NCI-H2227 (cell line): ENCODE data around the gene CTNNA1.

ENCODE experiments used
- DNase-seq: peaks from one replicate; lab custom pipeline; 2025; ENCODE audit not compliant: unreplicated experiment; lab: John Stamatoyannopoulos, UW

The CTNNA1 gene

GRCh38 chr5:138843316-138844124 is 90.3 kb downstream of the CTNNA1 start:
- no peak for DNase-seq

- DNase-seq = no peak
Observed at GRCh38 chr5:138844125-138844461, 90.9 kb downstream of the CTNNA1 start.

- no peak for DNase-seq
Observed at GRCh38 chr5:138844812-138845513, 91.7 kb downstream of the CTNNA1 start.

- no peak for DNase-seq
Observed at GRCh38 chr5:138849439-138849838, 96.2 kb downstream of the CTNNA1 start.

GRCh38 chr5:138849882-138850281 is 96.7 kb downstream of the CTNNA1 start:
- DNase-seq = no peak

- DNase-seq = no peak
Observed at GRCh38 chr5:138850865-138851435, 97.7 kb downstream of the CTNNA1 start.

GRCh38 chr5:138853132-138853531 is 99.9 kb downstream of the CTNNA1 start:
- no peak for DNase-seq

- DNase-seq = no peak
Observed at GRCh38 chr5:138867011-138867410, 113.8 kb downstream of the CTNNA1 start.

GRCh38 chr5:138869038-138869437 is 115.8 kb downstream of the CTNNA1 start:
- DNase-seq = no peak

GRCh38 chr5:138869763-138870500 is 116.7 kb downstream of the CTNNA1 start:
- DNase-seq = no peak

GRCh38 chr5:138870611-138871010 is 117.4 kb downstream of the CTNNA1 start:
- DNase-seq = no peak

- DNase-seq = peak; percentile 14
Observed at GRCh38 chr5:138872841-138873465, 119.7 kb downstream of the CTNNA1 start.

GRCh38 chr5:138873466-138874221 is 120.4 kb downstream of the CTNNA1 start:
- DNase-seq = no peak

- DNase-seq = peak; percentile 23
Observed at GRCh38 chr5:138874241-138874640, 121.0 kb downstream of the CTNNA1 start.

GRCh38 chr5:138874771-138875551 is 121.7 kb downstream of the CTNNA1 start, which contains the start of gene LRRTM2:
TSS of gene LRRTM2 (minus strand) at chr5:138875335. CDS start at chr5:138874911, 424 bp downstream.
- peak; percentile 71 for DNase-seq

GRCh38 chr5:138875552-138875875 is 122.3 kb downstream of the CTNNA1 start:
- no peak for DNase-seq

- no peak for DNase-seq
Observed at GRCh38 chr5:138875946-138876345, 122.7 kb downstream of the CTNNA1 start.

- no peak for DNase-seq
Observed at GRCh38 chr5:138876811-138877210, 123.6 kb downstream of the CTNNA1 start.

GRCh38 chr5:138878437-138879235 is 125.4 kb downstream of the CTNNA1 start:
- DNase-seq = no peak
